Measurements from ENCODE around the gene BDNF.

BDNF gene

DNA sequence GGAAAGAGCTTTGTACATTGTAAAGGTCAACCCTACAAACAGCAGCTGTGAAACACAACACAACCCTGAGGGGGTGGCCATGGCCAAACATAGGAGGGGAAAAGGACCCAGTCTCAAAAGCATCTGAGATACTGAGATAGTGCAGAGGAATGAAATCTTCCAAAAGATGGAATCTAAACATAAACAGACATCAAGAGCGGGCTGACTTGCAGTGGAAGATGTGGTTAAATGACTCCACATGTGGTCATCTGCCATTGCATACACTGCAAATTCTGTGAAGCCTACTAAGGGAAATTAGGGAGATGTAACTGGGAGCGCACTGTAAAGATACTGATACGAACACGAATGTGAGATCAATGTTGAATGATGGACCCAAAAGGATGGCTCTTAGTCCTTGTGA lies 22.0 kb downstream of the BDNF start:
- DNase-seq, result no peak
- no CpG with 5 or more reads among the region's 4 CpGs for WGBS (ENCODE audit: extremely low coverage, insufficient coverage, insufficient read length)

DNA sequence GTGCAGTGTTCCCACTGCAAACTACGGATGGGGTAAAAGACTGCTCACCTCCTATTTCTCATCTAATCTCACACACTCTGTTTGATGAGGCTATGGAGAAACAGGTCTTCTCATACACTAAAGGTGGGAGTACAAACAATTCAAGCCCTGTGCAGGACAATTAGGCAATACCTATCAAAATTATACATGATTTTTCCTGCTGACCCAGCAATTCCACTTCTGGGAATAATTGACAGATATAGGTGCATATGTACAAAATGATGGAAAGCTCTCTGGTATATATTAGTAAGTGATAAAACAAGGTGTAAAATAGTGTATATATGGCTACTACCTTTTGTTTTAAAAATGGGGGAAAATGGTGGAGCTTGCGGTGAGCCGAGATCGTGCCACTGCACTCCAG lies 23.1 kb downstream of the BDNF start:
- DNase-seq, result no peak
- no CpG with 5 or more reads among the region's 4 CpGs for WGBS (ENCODE audit: extremely low coverage, insufficient coverage, insufficient read length)
- H3K79me1 ChIP-seq (ENCODE audit: low read length), result no peaks in the 10 kb centered on the region
- H3K36me3 ChIP-seq (ENCODE audit: control insufficient read depth in 1 of 2, insufficient read depth in 2 of 2, low read length in 2 of 2), result no peaks in the 10 kb centered on the region
- no peak overlapping the region for H3K4ac ChIP-seq (ENCODE audit: low read depth, low read length)
- H4K12ac ChIP-seq (ENCODE audit: low read depth, low read length), result no peak overlapping the region
- H3K79me2 ChIP-seq (ENCODE audit: control insufficient read depth, insufficient read depth, low read length, poor library complexity), result no peaks in the 10 kb centered on the region
- no peak overlapping the region for H3K4me3 ChIP-seq (ENCODE audit: low read depth, low read length)
- H2AFZ ChIP-seq (ENCODE audit: insufficient read depth, low read length, poor library complexity), result no peak overlapping the region
- no peak overlapping the region for H3K23ac ChIP-seq (ENCODE audit: low read length)
- no peak overlapping the region for H2AK5ac ChIP-seq (ENCODE audit: low read length)
- H3K18ac ChIP-seq (ENCODE audit: low read length), result no peak overlapping the region
- H3K4me2 ChIP-seq (ENCODE audit: low read length), result no peak overlapping the region
- no peak overlapping the region for H4K91ac ChIP-seq (ENCODE audit: low read depth, low read length)
- H2BK120ac ChIP-seq (ENCODE audit: insufficient read depth, low read length, poor library complexity), result no peak overlapping the region
- H2BK5ac ChIP-seq (ENCODE audit: low read depth, low read length, poor library complexity), result no peak overlapping the region
- no peaks in the 10 kb centered on the region for H3K9me3 ChIP-seq (ENCODE audit: insufficient read depth, low read depth, low read length)
- H3K9ac ChIP-seq (ENCODE audit: low read length), result no peak overlapping the region
- no peaks in the 10 kb centered on the region for H3K4me1 ChIP-seq (ENCODE audit: control insufficient read depth in 1 of 2, insufficient read depth in 2 of 2, low read length in 2 of 2)
- no peak overlapping the region for H2BK12ac ChIP-seq (ENCODE audit: low read length)
- H3K14ac ChIP-seq (ENCODE audit: low read length), result no peak overlapping the region
- no peak overlapping the region for H4K8ac ChIP-seq (ENCODE audit: low read depth, low read length)
- no peaks in the 10 kb centered on the region for H3K27me3 ChIP-seq (ENCODE audit: insufficient read depth, low read length)
- no peak overlapping the region for H3K27ac ChIP-seq (ENCODE audit: low read depth, low read length)

More for the DNA sequence above, 22.0 kb downstream of the BDNF start:
- Histone ChIP-seq H3K14ac (ENCODE audit: low read length) (no peak overlapping the region), H3K27me3 (ENCODE audit: insufficient read depth, low read length) (no peaks in the 10 kb centered on the region), H3K4ac (ENCODE audit: low read depth, low read length) (no peak overlapping the region), H2AK5ac (ENCODE audit: low read length) (no peak overlapping the region), H3K23ac (ENCODE audit: low read length) (no peak overlapping the region), H3K18ac (ENCODE audit: low read length) (no peak overlapping the region), H3K27ac (ENCODE audit: low read depth, low read length) (no peak overlapping the region), H4K8ac (ENCODE audit: low read depth, low read length) (no peak overlapping the region), H3K4me2 (ENCODE audit: low read length) (no peak overlapping the region), H2AFZ (ENCODE audit: insufficient read depth, low read length, poor library complexity) (no peak overlapping the region), H3K36me3 (ENCODE audit: control insufficient read depth in 1 of 2, insufficient read depth in 2 of 2, low read length in 2 of 2) (no peaks in the 10 kb centered on the region), H3K9me3 (ENCODE audit: insufficient read depth, low read depth, low read length) (no peaks in the 10 kb centered on the region), H3K79me2 (ENCODE audit: control insufficient read depth, insufficient read depth, low read length, poor library complexity) (no peaks in the 10 kb centered on the region), H4K91ac (ENCODE audit: low read depth, low read length) (no peak overlapping the region), H3K9ac (ENCODE audit: low read length) (no peak overlapping the region), H2BK5ac (ENCODE audit: low read depth, low read length, poor library complexity) (no peak overlapping the region), H3K4me1 (ENCODE audit: control insufficient read depth in 1 of 2, insufficient read depth in 2 of 2, low read length in 2 of 2) (no peaks in the 10 kb centered on the region), H2BK120ac (ENCODE audit: insufficient read depth, low read length, poor library complexity) (no peak overlapping the region), H2BK12ac (ENCODE audit: low read length) (no peak overlapping the region), H4K12ac (ENCODE audit: low read depth, low read length) (no peak overlapping the region), H3K4me3 (ENCODE audit: low read depth, low read length) (no peak overlapping the region), H3K79me1 (ENCODE audit: low read length) (no peaks in the 10 kb centered on the region)

DNA sequence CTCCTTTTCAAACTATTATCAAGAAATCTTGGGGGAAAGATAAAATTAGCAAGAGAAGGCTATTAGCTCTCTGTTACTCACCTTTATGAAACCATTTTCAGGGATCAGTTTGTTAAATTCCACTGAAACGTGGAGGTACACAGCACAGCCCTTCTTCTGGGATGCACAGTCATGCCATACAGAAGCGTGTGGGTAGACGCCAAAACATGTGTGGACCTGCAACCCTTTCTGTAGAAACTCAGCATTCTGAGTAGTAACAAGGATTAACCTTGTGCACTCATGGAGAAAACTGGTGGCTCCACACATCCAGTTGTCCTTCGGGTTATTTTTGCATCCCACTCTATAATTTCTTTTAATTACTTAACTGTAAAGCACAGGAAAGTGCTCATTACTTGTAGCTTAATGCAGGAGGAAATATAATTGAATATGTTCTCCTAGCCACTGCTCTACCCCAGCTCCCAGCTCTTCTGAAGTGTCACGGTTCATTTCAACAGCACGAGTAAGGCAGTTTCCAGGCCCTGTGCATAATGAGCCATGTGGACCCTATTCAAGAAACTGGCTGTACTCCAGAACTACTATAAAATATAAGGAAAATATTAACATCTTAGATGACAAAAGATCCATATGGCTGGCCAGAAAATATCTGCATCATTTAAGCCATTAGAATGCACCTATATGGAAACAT lies 26.1 kb downstream of the BDNF start:
- H3K36me3 ChIP-seq (ENCODE audit: control insufficient read depth in 1 of 2, insufficient read depth in 2 of 2, low read length in 2 of 2), result no peaks in the 10 kb centered on the region
- no peak overlapping the region for H2AFZ ChIP-seq (ENCODE audit: insufficient read depth, low read length, poor library complexity)
- no peak overlapping the region for H3K14ac ChIP-seq (ENCODE audit: low read length)
- H4K12ac ChIP-seq (ENCODE audit: low read depth, low read length), result no peak overlapping the region
- H3K79me2 ChIP-seq (ENCODE audit: control insufficient read depth, insufficient read depth, low read length, poor library complexity), result no peaks in the 10 kb centered on the region
- no peak overlapping the region for H2BK12ac ChIP-seq (ENCODE audit: low read length)
- H3K79me1 ChIP-seq (ENCODE audit: low read length), result no peaks in the 10 kb centered on the region
- no peak overlapping the region for H2AK5ac ChIP-seq (ENCODE audit: low read length)
- H3K4me2 ChIP-seq (ENCODE audit: low read length), result no peak overlapping the region
- H2BK120ac ChIP-seq (ENCODE audit: insufficient read depth, low read length, poor library complexity), result no peak overlapping the region
- H4K8ac ChIP-seq (ENCODE audit: low read depth, low read length), result no peak overlapping the region
- no peaks in the 10 kb centered on the region for H3K4me1 ChIP-seq (ENCODE audit: control insufficient read depth in 1 of 2, insufficient read depth in 2 of 2, low read length in 2 of 2)
- no CpG with 5 or more reads among the region's 6 CpGs for WGBS (ENCODE audit: extremely low coverage, insufficient coverage, insufficient read length)
- H3K9me3 ChIP-seq (ENCODE audit: insufficient read depth, low read depth, low read length), result no peaks in the 10 kb centered on the region
- H4K91ac ChIP-seq (ENCODE audit: low read depth, low read length), result no peak overlapping the region
- no peak overlapping the region for H2BK5ac ChIP-seq (ENCODE audit: low read depth, low read length, poor library complexity)
- H3K9ac ChIP-seq (ENCODE audit: low read length), result no peak overlapping the region
- no peak for DNase-seq
- no peak overlapping the region for H3K4ac ChIP-seq (ENCODE audit: low read depth, low read length)
- H3K27me3 ChIP-seq (ENCODE audit: insufficient read depth, low read length), result no peaks in the 10 kb centered on the region
- no peak overlapping the region for H3K18ac ChIP-seq (ENCODE audit: low read length)
- H3K4me3 ChIP-seq (ENCODE audit: low read depth, low read length), result no peak overlapping the region
- no peak overlapping the region for H3K27ac ChIP-seq (ENCODE audit: low read depth, low read length)
- no peak overlapping the region for H3K23ac ChIP-seq (ENCODE audit: low read length)

DNA sequence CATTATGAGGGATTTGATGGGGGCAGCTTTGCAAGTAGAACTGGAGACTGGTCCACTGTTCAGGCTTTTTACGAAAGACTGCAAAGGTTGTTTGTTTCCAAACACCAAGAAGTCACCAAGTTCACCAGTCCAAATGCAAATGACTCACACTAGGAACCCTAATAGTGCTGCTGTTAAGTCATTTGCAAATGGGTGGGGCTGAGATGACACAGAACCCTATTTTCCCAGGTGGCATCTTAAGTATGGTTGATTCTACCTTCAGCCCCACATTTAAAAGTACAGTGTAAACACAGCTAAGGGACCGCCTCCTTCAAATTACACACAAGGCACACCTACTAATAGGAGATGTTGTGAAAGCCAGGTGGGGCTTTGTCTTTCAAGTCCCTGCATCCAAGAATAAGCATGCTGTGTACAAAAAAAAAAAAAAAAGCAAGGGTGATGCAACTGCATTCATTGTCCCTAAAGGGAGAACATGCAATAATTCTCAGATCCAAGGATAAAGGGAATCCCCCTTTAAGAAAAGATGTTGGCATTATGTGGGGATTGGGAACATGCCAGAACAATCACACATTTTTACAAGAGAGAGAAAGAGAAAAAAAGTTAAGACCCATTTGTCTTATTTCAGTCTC lies 27.3 kb downstream of the BDNF start:
- Histone ChIP-seq H4K8ac (ENCODE audit: low read depth, low read length) (no peak overlapping the region), H3K9me3 (ENCODE audit: insufficient read depth, low read depth, low read length) (no peaks in the 10 kb centered on the region), H3K36me3 (ENCODE audit: control insufficient read depth in 1 of 2, insufficient read depth in 2 of 2, low read length in 2 of 2) (no peaks in the 10 kb centered on the region), H3K18ac (ENCODE audit: low read length) (no peak overlapping the region), H3K27ac (ENCODE audit: low read depth, low read length) (no peak overlapping the region), H3K4me2 (ENCODE audit: low read length) (no peak overlapping the region), H2BK5ac (ENCODE audit: low read depth, low read length, poor library complexity) (no peak overlapping the region), H3K4ac (ENCODE audit: low read depth, low read length) (no peak overlapping the region), H3K4me3 (ENCODE audit: low read depth, low read length) (no peak overlapping the region), H4K12ac (ENCODE audit: low read depth, low read length) (no peak overlapping the region), H3K79me1 (ENCODE audit: low read length) (no peaks in the 10 kb centered on the region), H3K23ac (ENCODE audit: low read length) (no peak overlapping the region), H2BK120ac (ENCODE audit: insufficient read depth, low read length, poor library complexity) (no peak overlapping the region), H3K14ac (ENCODE audit: low read length) (no peak overlapping the region), H4K91ac (ENCODE audit: low read depth, low read length) (no peak overlapping the region), H2AFZ (ENCODE audit: insufficient read depth, low read length, poor library complexity) (no peak overlapping the region), H3K9ac (ENCODE audit: low read length) (no peak overlapping the region), H2AK5ac (ENCODE audit: low read length) (no peak overlapping the region), H3K79me2 (ENCODE audit: control insufficient read depth, insufficient read depth, low read length, poor library complexity) (no peaks in the 10 kb centered on the region), H3K27me3 (ENCODE audit: insufficient read depth, low read length) (no peaks in the 10 kb centered on the region), H3K4me1 (ENCODE audit: control insufficient read depth in 1 of 2, insufficient read depth in 2 of 2, low read length in 2 of 2) (no peaks in the 10 kb centered on the region), H2BK12ac (ENCODE audit: low read length) (no peak overlapping the region)
- no peak for DNase-seq
- no CpG with 5 or more reads among the region's 2 CpGs for WGBS (ENCODE audit: extremely low coverage, insufficient coverage, insufficient read length)

Measured in trophoblast cell (in vitro differentiated cells and primary cell).